HG03066 (cell line): ENCODE data around the gene EFCAB14.
"Not testable (repeated sequence)": the region's sequence is repeated elsewhere in the genome, so short reads cannot be mapped to it uniquely, and the experiment has no call there.

Experiments
- ATAC-seq: cut with Tn5 transposase; IDR thresholded peaks from one replicate; pipeline ENCODE4 v1.9.1; 2021; ENCODE audit warnings: low read depth; ENCODE audit not compliant: unreplicated experiment

EFCAB14 gene

GRCh38 chr1:46657775-46658174 is 61.1 kb downstream of the EFCAB14 start:
- no peak for ATAC-seq

DNA sequence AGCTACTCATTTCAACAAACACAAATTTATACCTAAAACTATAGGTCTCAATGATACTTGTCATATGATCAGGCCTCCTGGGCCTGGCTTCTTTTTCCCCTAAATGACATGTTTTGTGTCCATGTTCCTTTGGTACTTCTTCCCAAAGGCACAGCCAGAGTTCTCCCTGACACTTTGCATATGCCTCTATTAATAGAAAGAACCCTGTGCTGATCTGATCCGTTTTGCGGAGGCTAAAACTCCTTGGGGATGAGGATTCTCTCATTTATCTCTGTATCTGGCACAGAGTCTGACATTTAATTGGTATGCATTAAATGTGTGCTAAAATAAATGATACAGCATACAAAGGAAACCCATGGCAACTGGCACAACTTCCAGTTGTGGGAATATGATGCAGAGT is 62.3 kb downstream of the EFCAB14 start:
- ATAC-seq, result no peak

- no peak for ATAC-seq
Measured at GRCh38 chr1:46655848-46656247, 63.1 kb downstream of the EFCAB14 start.

DNA sequence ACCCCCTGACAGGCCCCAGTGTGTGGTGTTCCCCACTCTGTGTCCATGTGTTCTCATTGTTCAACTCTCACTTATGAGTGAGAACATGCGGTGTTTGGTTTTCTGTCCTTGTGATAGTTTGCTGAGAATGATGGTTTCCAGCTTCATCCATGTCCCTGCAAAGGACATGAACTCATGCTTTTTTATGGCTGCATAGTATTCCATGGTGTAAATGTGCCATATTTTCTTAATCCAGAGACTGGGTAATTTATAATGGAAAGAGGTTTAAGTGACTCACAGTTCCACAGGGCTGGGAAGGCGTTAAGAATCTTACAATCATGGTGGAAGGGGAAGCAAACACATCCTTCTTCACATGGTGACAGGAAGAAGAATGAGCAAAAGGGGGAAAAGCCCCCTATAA is 64.2 kb downstream of the EFCAB14 start:
- not testable (repeated sequence) for ATAC-seq

GRCh38 chr1:46654012-46654411 is 64.9 kb downstream of the EFCAB14 start:
- ATAC-seq, result no peak

- no peak for ATAC-seq
Measured at GRCh38 chr1:46653405-46653958, 65.4 kb downstream of the EFCAB14 start.

DNA sequence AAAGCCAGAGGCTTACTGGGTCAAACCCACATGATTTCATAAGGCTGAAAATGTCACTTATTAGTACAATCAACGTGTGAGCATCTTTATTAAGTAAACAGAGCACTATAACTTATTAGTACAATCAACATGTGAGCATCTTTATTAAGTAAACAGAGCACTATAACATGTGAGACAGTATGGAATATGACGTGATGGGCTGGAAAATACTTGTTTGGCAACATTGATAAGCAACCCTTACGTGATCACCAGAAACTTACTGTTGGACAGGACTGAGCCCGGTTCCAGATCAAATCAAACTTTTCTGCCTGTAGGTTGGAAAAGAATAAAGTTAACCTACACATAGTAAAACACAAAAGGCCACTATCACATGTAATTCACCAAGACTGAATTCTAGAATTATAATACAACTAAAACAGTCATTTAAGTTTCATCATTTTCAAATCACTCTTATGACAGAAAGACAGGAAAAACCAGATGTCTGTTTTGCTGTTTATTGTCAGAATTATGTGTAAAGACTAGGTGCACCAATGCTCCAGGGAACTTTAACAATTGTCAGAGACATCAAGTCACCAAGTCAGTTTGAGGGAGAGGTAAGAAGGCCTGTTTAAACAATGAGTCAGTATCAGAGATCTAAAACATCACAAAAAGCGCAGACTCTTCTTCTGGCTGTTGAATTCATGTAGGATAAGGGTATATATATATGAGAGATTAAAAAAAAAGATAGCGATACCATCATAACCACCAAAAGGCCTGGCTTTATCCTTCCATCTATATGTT is 66.4 kb downstream of the EFCAB14 start:
- ATAC-seq, result no peak

DNA sequence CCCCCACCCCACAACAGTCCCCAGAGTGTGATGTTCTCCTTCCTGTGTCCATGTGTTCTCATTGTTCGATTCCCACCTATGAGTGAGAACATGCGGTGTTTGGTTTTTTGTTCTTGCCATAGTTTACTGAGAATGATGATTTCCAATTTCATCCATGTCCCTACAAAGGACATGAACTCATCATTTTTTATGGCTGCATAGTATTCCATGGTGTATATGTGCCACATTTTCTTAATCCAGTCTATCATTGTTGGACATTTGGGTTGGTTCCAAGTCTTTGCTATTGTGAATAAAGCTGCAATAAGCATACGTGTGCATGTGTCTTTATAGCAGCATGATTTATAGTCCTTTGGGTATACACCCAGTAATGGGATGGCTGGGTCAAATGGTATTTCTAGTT is 67.8 kb downstream of the EFCAB14 start:
- ATAC-seq, result not testable (repeated sequence)

DNA sequence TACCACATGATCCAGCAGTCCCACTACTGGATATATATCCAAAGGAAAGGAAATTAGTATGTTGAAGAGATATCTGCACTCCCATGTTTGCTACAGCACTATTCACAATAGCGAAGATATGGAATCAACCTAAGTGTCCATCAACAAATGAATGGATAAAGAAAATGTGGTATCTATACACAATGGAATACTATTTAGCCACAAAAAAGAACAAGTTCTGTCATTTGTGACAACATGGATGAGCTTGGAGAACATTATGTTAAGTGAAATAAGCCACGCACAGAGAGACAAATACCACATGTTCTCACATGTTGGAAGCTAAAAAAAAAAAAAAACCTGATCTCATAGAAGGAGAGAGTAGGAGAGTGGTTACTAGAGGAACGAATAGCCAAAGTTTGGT is 68.4 kb downstream of the EFCAB14 start:
- ATAC-seq, result no peak

DNA sequence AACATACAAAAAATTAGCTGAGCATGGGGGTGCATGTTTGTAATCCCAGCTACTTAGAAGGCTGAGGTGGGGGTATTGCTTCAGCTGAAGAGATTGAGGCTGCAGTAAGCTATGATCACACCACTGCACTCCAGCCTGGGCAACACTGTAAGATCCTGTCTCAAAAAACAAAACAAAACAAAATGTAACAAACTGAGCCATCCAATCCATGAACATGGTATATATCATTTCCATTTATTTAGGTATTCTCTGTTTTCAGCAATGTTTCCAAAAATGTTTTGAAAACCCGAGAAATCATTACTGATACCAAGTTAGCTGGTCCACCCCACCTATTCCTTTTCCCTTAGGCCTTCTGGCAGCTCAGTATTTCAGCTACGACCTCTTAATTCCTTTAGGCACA is 69.2 kb downstream of the EFCAB14 start:
- no peak for ATAC-seq

GRCh38 chr1:46647611-46648010 is 71.3 kb downstream of the EFCAB14 start:
- no peak for ATAC-seq

DNA sequence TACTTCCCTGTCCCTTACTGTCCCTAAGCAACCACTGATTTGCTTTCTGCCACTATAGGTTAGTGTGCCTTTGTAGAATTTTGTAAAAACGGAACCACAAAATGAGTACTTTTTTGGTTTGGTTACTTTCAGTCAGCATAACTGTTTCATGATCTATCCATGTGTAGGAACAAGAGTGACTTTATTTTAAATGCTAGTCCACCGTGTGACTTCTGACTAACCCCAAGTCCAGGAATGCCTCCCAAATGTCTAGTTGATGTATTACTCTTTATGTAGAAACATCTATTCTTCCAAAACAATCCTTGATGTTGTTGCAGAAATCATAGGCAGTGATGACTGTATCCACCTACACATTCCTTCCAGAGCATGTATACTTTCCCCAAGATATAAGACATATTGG is 72.1 kb downstream of the EFCAB14 start:
- no peak for ATAC-seq

DNA sequence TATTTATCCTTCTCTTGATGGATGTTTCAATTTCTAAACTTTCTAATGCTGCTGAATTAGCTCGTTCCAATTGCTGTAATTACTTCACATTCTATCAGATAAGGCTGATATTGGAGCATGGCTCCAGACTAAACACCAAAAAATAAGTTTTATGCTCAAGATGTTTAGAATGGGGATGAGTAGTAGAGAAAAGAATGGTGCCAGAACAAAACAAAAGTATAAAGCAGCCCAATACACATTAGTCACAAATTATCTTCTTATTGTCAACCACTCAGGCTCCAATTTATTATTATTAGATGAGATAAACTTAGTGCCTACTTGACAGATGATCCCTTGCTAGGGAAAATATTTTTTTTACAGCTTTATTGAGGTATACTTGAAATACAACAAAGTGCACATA is 72.6 kb downstream of the EFCAB14 start:
- no peak for ATAC-seq

GRCh38 chr1:46645815-46646214 is 73.1 kb downstream of the EFCAB14 start:
- no peak for ATAC-seq

- no peak for ATAC-seq
Measured at GRCh38 chr1:46643368-46643775, 75.5 kb downstream of the EFCAB14 start.

DNA sequence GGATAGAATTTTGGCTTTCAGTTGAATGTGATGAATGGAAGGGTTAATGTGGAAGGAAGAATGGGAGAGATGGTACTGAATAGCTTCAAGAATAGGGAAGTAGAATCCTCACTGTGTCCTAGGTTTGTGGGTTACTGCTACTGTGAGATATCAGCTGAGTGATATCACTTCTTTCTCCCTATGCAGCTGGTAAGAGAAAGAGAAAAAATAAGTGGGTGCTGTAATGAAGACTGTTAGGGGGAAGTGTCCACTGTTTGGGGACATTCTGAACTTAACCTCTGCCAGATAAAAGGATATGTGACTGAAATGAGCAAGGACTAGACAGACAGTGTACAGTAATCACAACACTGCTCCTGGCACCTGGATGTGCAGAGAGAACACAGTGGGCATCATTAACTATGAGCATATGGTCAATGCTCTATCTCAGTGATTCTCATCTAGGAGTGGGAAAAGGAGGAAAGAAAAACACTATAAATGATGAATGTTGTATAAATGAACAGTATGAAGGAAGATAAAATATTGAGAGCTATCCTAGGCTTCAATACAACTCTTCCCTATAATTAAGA is 76.7 kb downstream of the EFCAB14 start:
- no peak for ATAC-seq

GRCh38 chr1:46639547-46639946 is 79.4 kb downstream of the EFCAB14 start:
- ATAC-seq, result no peak

- ATAC-seq, result no peak
Measured at GRCh38 chr1:46638921-46639320, 80.0 kb downstream of the EFCAB14 start.

DNA sequence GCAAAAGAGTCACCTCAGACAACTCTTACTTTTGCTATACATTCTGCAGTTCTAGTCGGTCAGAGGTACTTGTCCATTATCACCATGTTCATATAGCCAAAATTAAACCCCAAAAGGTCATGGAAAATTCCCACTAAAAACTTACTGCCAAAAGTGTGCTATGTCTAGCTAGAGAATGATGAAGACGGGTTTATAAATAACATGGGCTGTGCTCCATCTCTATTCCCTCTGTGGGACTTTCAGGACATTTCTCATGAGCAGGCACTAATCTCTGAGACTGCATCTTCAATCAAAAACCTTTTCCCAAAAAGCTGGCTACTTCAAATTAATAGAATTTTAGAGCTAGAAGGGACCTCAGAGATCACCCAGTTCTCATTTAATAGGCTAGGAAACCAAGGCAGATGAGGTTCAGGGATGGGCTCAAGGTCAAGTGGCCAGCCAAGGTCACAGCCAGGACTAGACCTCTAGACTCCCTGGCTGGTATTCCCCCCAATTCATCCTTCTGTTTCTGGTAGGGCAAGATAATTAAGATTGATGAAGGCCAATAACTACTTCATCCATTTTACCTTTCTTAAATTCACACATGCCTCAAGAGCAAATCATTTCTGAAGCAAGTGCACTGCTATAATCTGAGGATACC is 81.3 kb downstream of the EFCAB14 start:
- ATAC-seq, result no peak

GRCh38 chr1:46635205-46635604 is 83.7 kb downstream of the EFCAB14 start:
- ATAC-seq, result no peak

DNA sequence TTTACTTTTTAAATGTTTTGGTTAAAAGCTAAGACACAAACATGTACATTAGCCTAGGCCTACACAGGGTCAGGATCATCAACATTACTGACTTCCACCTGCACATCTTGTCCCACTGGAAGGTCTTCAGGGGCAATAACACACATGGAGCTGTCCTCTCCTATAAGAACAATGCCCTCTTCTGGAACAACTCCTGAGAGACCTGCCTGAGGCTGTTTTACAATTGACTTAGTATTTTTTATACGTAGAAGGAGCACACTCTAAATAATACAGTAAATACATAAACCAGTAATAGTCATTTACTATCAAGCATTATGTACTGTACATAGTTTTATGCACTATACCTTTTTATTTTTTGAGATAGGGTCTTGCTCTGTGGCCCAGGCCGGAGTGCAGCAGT is 88.2 kb downstream of the EFCAB14 start:
- no peak for ATAC-seq
